ENCODE results near the gene SRMS.

SRMS gene

GRCh38 chr20:63498960-63499337, 48.6 kb downstream of the SRMS start, which contains the start of gene EEF1A2:
Gene EEF1A2 (minus strand): TSS chr20:63499083. CDS start chr20:63497763, 1,320 bp downstream.
- Histone ChIP-seq H3K36me3 (ENCODE audit: insufficient read depth, low read length) (no peaks in the 10 kb centered on the region), H3K4me3 (ENCODE audit: low read depth in 1 of 2, low read length in 2 of 2) (no peak within 1 kb of the TSS), H3K27me3 (ENCODE audit: control insufficient read depth in 1 of 2, insufficient read depth in 2 of 2, low read length in 2 of 2) (peaks cover 9 to 61% of the 10 kb centered on the region in 2 donors), H3K9me3 (ENCODE audit: low read length) (no peaks in the 10 kb centered on the region), H3K9ac (ENCODE audit: low read length) (no peak within 1 kb of the TSS), H3K27ac (ENCODE audit: low read depth, low read length) (no peak within 1 kb of the TSS), H3K4me1 (ENCODE audit: insufficient read depth, low read length) (no peaks in the 10 kb centered on the region)

GRCh38 chr20:63497946-63498935, 49.3 kb downstream of the SRMS start:
- Histone ChIP-seq H3K27me3 (ENCODE audit: control insufficient read depth in 1 of 2, insufficient read depth in 2 of 2, low read length in 2 of 2) (peaks cover 9 to 65% of the 10 kb centered on the region in 2 donors), H3K27ac (ENCODE audit: low read depth, low read length) (no peak overlapping the region), H3K9me3 (ENCODE audit: low read length) (no peaks in the 10 kb centered on the region), H3K4me3 (ENCODE audit: low read depth in 1 of 2, low read length in 2 of 2) (no peak overlapping the region), H3K9ac (ENCODE audit: low read length) (no peak overlapping the region), H3K36me3 (ENCODE audit: insufficient read depth, low read length) (no peaks in the 10 kb centered on the region), H3K4me1 (ENCODE audit: insufficient read depth, low read length) (no peaks in the 10 kb centered on the region)

GRCh38 chr20:63497138-63497945, 50.2 kb downstream of the SRMS start:
- H3K9me3 ChIP-seq (ENCODE audit: low read length): no peaks in the 10 kb centered on the region
- no peak overlapping the region for H3K4me3 ChIP-seq (ENCODE audit: low read depth in 1 of 2, low read length in 2 of 2)
- no peaks in the 10 kb centered on the region for H3K36me3 ChIP-seq (ENCODE audit: insufficient read depth, low read length)
- peaks cover 9 to 58% of the 10 kb centered on the region in 2 donors for H3K27me3 ChIP-seq (ENCODE audit: control insufficient read depth in 1 of 2, insufficient read depth in 2 of 2, low read length in 2 of 2)
- no peak overlapping the region for H3K27ac ChIP-seq (ENCODE audit: low read depth, low read length)
- H3K9ac ChIP-seq (ENCODE audit: low read length): no peak overlapping the region
- no peaks in the 10 kb centered on the region for H3K4me1 ChIP-seq (ENCODE audit: insufficient read depth, low read length)

GRCh38 chr20:63496596-63497120, 50.9 kb downstream of the SRMS start:
- no peak overlapping the region for H3K9ac ChIP-seq (ENCODE audit: low read length)
- H3K36me3 ChIP-seq (ENCODE audit: insufficient read depth, low read length): no peaks in the 10 kb centered on the region
- H3K27ac ChIP-seq (ENCODE audit: low read depth, low read length): no peak overlapping the region
- H3K9me3 ChIP-seq (ENCODE audit: low read length): no peaks in the 10 kb centered on the region
- peak overlapping the region in 1 of 2 donors; percentile 50 for H3K4me3 ChIP-seq (ENCODE audit: low read depth in 1 of 2, low read length in 2 of 2)
- no peaks in the 10 kb centered on the region for H3K4me1 ChIP-seq (ENCODE audit: insufficient read depth, low read length)
- peaks cover 9 to 54% of the 10 kb centered on the region in 2 donors for H3K27me3 ChIP-seq (ENCODE audit: control insufficient read depth in 1 of 2, insufficient read depth in 2 of 2, low read length in 2 of 2)

- Histone ChIP-seq H3K9ac (ENCODE audit: low read length) (no peak overlapping the region), H3K36me3 (ENCODE audit: insufficient read depth, low read length) (no peaks in the 10 kb centered on the region), H3K9me3 (ENCODE audit: low read length) (no peaks in the 10 kb centered on the region), H3K4me3 (ENCODE audit: low read depth in 1 of 2, low read length in 2 of 2) (peak overlapping the region in 1 of 2 donors; percentile 50), H3K27ac (ENCODE audit: low read depth, low read length) (no peak overlapping the region), H3K27me3 (ENCODE audit: control insufficient read depth in 1 of 2, insufficient read depth in 2 of 2, low read length in 2 of 2) (peaks cover 9 to 58% of the 10 kb centered on the region in 2 donors), H3K4me1 (ENCODE audit: insufficient read depth, low read length) (no peaks in the 10 kb centered on the region)
These were observed 51.6 kb downstream of the SRMS start for GRCh38 chr20:63495741-63496595.

- no peak overlapping the region for H3K4me3 ChIP-seq (ENCODE audit: low read depth in 1 of 2, low read length in 2 of 2)
- no peaks in the 10 kb centered on the region for H3K36me3 ChIP-seq (ENCODE audit: insufficient read depth, low read length)
- H3K4me1 ChIP-seq (ENCODE audit: insufficient read depth, low read length): no peaks in the 10 kb centered on the region
- H3K9ac ChIP-seq (ENCODE audit: low read length): no peak overlapping the region
- H3K27me3 ChIP-seq (ENCODE audit: control insufficient read depth in 1 of 2, insufficient read depth in 2 of 2, low read length in 2 of 2): peaks cover 9 to 61% of the 10 kb centered on the region in 2 donors
- no peak overlapping the region for H3K27ac ChIP-seq (ENCODE audit: low read depth, low read length)
- H3K9me3 ChIP-seq (ENCODE audit: low read length): no peaks in the 10 kb centered on the region
These were observed 52.3 kb downstream of the SRMS start for GRCh38 chr20:63495167-63495720.

- H3K27me3 ChIP-seq (ENCODE audit: control insufficient read depth in 1 of 2, insufficient read depth in 2 of 2, low read length in 2 of 2): peaks cover 9 to 58% of the 10 kb centered on the region in 2 donors
- H3K36me3 ChIP-seq (ENCODE audit: insufficient read depth, low read length): no peaks in the 10 kb centered on the region
- H3K9ac ChIP-seq (ENCODE audit: low read length): no peak overlapping the region
- no peak overlapping the region for H3K27ac ChIP-seq (ENCODE audit: low read depth, low read length)
- no peaks in the 10 kb centered on the region for H3K4me1 ChIP-seq (ENCODE audit: insufficient read depth, low read length)
- H3K9me3 ChIP-seq (ENCODE audit: low read length): no peaks in the 10 kb centered on the region
- no peak overlapping the region for H3K4me3 ChIP-seq (ENCODE audit: low read depth in 1 of 2, low read length in 2 of 2)
These were observed 53.0 kb downstream of the SRMS start for GRCh38 chr20:63494420-63495166.

GRCh38 chr20:63494084-63494419, 53.5 kb downstream of the SRMS start:
- Histone ChIP-seq H3K27ac (ENCODE audit: low read depth, low read length) (no peak overlapping the region), H3K4me1 (ENCODE audit: insufficient read depth, low read length) (no peaks in the 10 kb centered on the region), H3K36me3 (ENCODE audit: insufficient read depth, low read length) (no peaks in the 10 kb centered on the region), H3K9ac (ENCODE audit: low read length) (no peak overlapping the region), H3K4me3 (ENCODE audit: low read depth in 1 of 2, low read length in 2 of 2) (no peak overlapping the region), H3K9me3 (ENCODE audit: low read length) (no peaks in the 10 kb centered on the region), H3K27me3 (ENCODE audit: control insufficient read depth in 1 of 2, insufficient read depth in 2 of 2, low read length in 2 of 2) (peaks cover 9 to 60% of the 10 kb centered on the region in 2 donors)

- H3K4me3 ChIP-seq (ENCODE audit: low read depth in 1 of 2, low read length in 2 of 2): no peak overlapping the region
- no peak overlapping the region for H3K9ac ChIP-seq (ENCODE audit: low read length)
- no peak overlapping the region for H3K27ac ChIP-seq (ENCODE audit: low read depth, low read length)
- no peaks in the 10 kb centered on the region for H3K4me1 ChIP-seq (ENCODE audit: insufficient read depth, low read length)
- H3K27me3 ChIP-seq (ENCODE audit: control insufficient read depth in 1 of 2, insufficient read depth in 2 of 2, low read length in 2 of 2): peaks cover 9 to 64% of the 10 kb centered on the region in 2 donors
- no peaks in the 10 kb centered on the region for H3K9me3 ChIP-seq (ENCODE audit: low read length)
- H3K36me3 ChIP-seq (ENCODE audit: insufficient read depth, low read length): no peaks in the 10 kb centered on the region
These were observed 54.0 kb downstream of the SRMS start for GRCh38 chr20:63493563-63494020.

- Histone ChIP-seq H3K27ac (ENCODE audit: low read depth, low read length) (no peak overlapping the region), H3K36me3 (ENCODE audit: insufficient read depth, low read length) (no peaks in the 10 kb centered on the region), H3K27me3 (ENCODE audit: control insufficient read depth in 1 of 2, insufficient read depth in 2 of 2, low read length in 2 of 2) (peaks cover 8 to 61% of the 10 kb centered on the region in 2 donors), H3K4me1 (ENCODE audit: insufficient read depth, low read length) (no peaks in the 10 kb centered on the region), H3K9ac (ENCODE audit: low read length) (no peak overlapping the region), H3K9me3 (ENCODE audit: low read length) (no peaks in the 10 kb centered on the region), H3K4me3 (ENCODE audit: low read depth in 1 of 2, low read length in 2 of 2) (no peak overlapping the region)
These were observed 54.6 kb downstream of the SRMS start for GRCh38 chr20:63492982-63493381.
